Ecto neural progenitor cell (in vitro differentiated cells): ENCODE results near the gene CCDC112.
"Not testable (repeated sequence)": the region's sequence is repeated elsewhere in the genome, so short reads cannot be mapped to it uniquely, and the experiment has no call there.

Experiments used
- DNase-seq: peaks from one replicate; pipeline ENCODE4 v3.0.0-alpha.2; 2018; ENCODE audit warnings: low spot score

CCDC112 gene, protein sequence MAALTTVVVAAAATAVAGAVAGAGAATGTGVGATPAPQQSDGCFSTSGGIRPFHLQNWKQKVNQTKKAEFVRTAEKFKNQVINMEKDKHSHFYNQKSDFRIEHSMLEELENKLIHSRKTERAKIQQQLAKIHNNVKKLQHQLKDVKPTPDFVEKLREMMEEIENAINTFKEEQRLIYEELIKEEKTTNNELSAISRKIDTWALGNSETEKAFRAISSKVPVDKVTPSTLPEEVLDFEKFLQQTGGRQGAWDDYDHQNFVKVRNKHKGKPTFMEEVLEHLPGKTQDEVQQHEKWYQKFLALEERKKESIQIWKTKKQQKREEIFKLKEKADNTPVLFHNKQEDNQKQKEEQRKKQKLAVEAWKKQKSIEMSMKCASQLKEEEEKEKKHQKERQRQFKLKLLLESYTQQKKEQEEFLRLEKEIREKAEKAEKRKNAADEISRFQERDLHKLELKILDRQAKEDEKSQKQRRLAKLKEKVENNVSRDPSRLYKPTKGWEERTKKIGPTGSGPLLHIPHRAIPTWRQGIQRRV

GRCh38 chr5:115296124-115297022 is at the start of gene CCDC112:
Gene CCDC112, minus strand, starts transcription at chr5:115296654. Its CDS starts 111 bp downstream, at chr5:115296543.
- peak; percentile 88 for DNase-seq

GRCh38 chr5:115345344-115345743 is 48.9 kb upstream of the CCDC112 start:
- no peak for DNase-seq

DNA sequence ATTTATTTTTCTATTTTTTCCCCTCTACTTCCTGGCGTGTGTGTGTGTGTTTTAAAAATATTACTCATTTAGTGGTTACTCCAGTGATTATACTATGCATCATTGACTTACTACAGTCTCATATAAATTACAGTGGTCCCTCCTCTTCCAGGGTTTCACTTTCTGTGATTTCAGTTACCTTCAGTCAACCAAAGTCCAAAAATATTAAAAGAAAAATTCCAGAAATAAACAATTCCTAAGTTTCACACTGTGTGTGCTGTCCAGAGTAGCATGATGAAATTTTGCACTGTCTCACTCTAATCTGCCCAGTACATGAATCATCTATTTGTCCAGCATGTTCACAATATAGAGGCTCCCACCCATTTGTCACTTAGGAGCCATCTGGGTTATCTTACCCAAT is 47.4 kb upstream of the CCDC112 start:
- DNase-seq = no peak

DNA sequence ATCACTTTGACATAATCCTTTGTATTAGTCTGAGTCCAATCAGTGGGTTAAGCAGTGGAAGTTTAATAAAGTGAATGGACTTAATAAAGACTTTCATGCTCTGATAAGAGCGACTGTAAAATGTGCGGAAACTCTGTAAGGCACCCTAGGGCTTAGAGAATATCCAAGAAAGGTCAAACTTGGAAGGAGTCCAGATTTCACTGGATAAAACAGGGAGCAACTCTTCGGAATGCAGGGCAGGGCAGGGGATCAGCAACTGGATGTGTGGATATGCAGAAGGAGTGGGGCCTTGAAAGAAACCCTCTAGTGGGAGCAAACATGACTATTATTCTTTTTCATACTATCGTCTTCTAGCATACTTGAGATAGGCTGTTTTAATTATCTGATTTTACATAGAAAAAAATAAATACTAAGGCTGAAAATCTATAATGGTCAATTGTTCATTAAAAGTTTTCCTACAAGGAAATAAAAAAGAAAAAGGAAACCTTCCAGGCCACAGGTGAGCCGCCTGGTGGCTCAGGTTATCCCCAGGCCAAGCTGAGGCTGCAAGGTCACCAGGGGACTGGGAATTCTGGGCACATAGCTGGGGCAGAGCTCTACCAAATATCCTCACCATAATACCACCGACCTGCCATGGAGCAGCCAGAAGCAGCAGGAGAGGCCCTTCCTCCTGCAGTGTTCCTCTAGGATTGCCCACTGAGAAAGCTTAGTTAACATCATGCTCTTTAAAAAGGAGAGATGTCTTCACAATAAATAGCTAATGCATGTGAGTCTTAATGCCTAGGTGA is 46.3 kb upstream of the CCDC112 start:
- no peak for DNase-seq

DNA sequence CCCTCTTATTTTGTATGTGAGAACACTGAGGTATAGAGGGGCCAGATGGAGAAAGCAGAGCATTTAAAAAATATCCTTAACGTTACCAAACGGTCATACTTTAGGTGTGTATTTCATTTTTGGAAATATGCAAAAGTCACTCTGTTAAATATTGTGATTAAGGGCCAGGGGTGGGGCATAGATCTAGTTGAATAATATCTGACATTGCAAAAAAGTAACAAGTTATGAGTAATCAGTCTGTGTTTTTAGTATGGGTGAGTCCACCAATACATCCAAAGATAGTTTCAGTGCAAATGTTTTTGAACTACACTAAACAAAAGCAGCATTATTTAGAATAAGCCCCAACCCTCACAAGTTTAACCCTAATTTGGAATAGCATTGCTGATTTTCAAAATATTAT is 45.3 kb upstream of the CCDC112 start:
- DNase-seq = no peak

GRCh38 chr5:115338851-115339250 is 42.4 kb upstream of the CCDC112 start:
- DNase-seq = no peak

GRCh38 chr5:115337882-115338281 is 41.4 kb upstream of the CCDC112 start:
- no peak for DNase-seq

GRCh38 chr5:115336964-115337363 is 40.5 kb upstream of the CCDC112 start:
- no peak for DNase-seq

DNA sequence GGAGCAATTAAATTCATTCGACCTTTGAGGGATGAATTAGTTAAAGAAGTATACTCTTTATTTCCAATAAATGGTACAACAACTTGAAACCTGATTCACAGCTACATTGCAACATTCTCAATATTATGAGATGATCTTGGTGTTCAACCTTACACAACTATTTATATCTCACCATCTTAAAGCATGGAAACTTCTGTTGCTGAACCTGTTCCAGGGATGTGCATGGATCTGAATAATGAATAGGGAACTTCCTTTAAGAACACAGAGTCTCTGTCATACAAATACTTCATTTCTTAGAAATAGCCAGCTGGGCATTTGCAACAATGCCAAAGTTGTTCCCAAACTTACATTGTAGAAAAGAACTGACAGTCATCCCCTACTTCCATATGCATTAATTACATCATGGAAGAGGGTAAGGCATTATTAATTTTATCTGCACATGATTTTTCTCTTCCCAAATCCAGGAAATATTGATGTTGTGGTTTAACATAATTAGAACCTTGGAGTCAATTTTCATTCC is 39.8 kb upstream of the CCDC112 start:
- DNase-seq = no peak

GRCh38 chr5:115335301-115335700 is 38.8 kb upstream of the CCDC112 start:
- DNase-seq = no peak

DNA sequence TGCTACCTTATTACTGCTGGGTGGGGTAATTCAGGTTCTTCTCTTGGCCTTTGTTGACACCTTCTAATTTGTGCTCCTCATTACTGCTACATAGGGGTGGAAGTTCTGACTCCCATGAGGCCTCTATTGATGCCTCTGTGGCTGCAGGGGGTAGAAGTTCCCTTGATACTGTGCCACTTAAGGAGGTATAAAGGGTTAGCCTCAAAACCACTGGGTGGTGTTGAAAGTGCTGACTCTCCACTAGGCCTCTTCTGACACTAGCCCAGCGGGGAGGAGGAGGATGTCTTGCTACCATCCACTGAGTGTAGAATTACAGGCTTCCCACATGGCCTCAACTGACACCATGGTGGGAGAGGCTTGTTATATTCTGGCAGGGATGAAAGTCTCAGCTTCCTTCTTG is 36.7 kb upstream of the CCDC112 start:
- no peak for DNase-seq

- DNase-seq = no peak
Observed at GRCh38 chr5:115330830-115331229, 34.4 kb upstream of the CCDC112 start.

- no peak for DNase-seq
Observed at GRCh38 chr5:115329475-115329874, 33.0 kb upstream of the CCDC112 start.

- not testable (repeated sequence) for DNase-seq
Observed at GRCh38 chr5:115328617-115329274, 32.3 kb upstream of the CCDC112 start.

- DNase-seq = no peak
Observed at GRCh38 chr5:115325296-115325959, 29.0 kb upstream of the CCDC112 start.

GRCh38 chr5:115324021-115324420 is 27.6 kb upstream of the CCDC112 start:
- DNase-seq = no peak

DNA sequence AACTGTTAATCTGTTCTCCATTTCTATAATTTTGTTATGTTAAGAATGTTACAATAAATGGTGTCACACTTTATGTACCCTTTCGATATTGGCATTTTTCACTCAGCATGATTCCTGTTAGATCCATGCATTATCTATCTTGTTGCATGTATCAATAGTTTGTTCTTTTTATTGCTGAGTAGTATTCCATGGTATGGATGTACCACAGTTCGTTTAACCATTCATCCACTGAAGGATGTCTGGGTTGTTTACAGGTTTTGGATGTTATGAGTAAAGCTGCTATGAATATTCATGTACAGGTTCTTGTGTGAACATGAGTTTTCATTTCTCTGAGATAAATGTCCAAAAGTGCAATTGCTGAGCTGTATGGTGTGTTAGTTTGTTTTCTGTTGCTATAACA is 26.3 kb upstream of the CCDC112 start:
- DNase-seq = no peak

GRCh38 chr5:115321309-115321708 is 24.9 kb upstream of the CCDC112 start:
- DNase-seq = no peak

DNA sequence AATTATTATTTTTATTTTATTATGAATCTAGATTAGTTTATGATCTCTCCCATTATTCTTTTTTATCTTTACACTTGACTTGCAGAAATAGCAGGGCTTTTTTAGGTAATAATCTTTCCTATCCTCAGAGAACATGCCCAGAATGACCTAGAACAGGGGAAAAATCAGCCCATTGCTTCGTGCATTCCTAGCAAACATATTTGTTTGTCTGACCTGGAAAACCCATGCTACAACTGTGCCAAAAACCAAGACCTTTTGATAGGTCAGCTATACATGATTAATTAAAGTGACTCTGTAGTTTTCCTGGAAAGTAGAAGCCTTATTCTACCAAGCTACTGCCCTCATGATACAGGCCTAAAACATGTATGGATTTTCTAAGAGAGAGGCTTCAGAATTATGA is 24.1 kb upstream of the CCDC112 start:
- DNase-seq = no peak

GRCh38 chr5:115320006-115320405 is 23.6 kb upstream of the CCDC112 start:
- no peak for DNase-seq

DNA sequence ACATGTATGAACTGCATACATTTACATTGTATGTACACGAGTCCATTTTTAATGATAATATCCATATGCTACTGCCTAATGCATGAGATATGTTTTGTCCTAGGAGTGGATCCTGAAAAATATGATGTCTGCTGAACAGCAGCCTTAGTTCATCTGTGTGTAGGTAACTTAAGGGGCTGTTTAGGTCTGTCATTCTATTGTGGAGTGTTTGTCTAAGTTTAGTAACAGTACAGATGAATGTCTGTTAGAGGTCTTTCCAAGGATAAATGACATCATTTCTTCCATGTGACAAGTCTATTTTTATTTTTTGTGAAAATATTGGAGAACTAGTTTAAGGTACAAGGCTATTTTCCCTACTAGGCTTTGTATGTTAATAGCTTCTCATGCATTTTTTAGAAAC is 22.6 kb upstream of the CCDC112 start:
- DNase-seq = no peak
